HCT116 (cell line): ENCODE measurements around the gene PLA2G2D. TPM values are rescaled to one million over a fixed set of nuclear protein-coding genes. Genes with fewer than 3 reads are reported as not detected.

Source experiments
- ATAC-seq: fragments of 200-7000 bp; cut with Tn5 transposase; 2 replicates; pipeline ENCODE4 v1.9.1; 2020; ENCODE audit warnings: mild to moderate bottlenecking, moderate library complexity
- BruUV-seq: library from RNA; stranded (reverse); fragments of 400-500 nt; replicated peaks from 2 replicates; lab custom pipeline; 2021; lab: Mats Ljungman, UMichigan
- CTCF ChIA-PET: fragments of 300-600 bp; sonication (Branson Sonifier 250); formaldehyde crosslinking; loops from one replicate; lab custom pipeline; 2021; ENCODE audit warnings: antibody characterized with exemption; lab: Charles Lee
- POLR2A ChIA-PET: fragments of 300-600, 350-600 bp; sonication (Branson Sonifier 250); formaldehyde crosslinking; loops from one replicate; lab custom pipeline; 2021; ENCODE audit warnings: antibody characterized with exemption; lab: Charles Lee
- RAD21 ChIA-PET, 2 experiments: fragments of 300-600 bp; sonication (Branson Sonifier 250); formaldehyde crosslinking; loops; one replicate each; lab custom pipeline; 2023; ENCODE audit warnings: low total read pairs in 2 of 2; ENCODE audit not compliant: uncharacterized antibody in 2 of 2, unreplicated experiment in 2 of 2, low non-redundant PET in 1 of 2; lab: Charles Lee
- DNase-seq: peaks from one replicate; pipeline ENCODE4 v3.0.0-alpha.2; 2010; ENCODE audit warnings: low read depth, low spot score
- H2AFZ ChIP-seq: fragments of 200-600 bp; shearing (Covaris generic), sonication (generic); 2 replicates; pipeline ENCODE4 v1.6.1; 2017; ENCODE audit warnings: low read depth, mixed run types, mixed read lengths, antibody characterized with exemption, low read length; ENCODE audit not compliant: poor library complexity, severe bottlenecking
- H3K27ac ChIP-seq: 2 replicates; pipeline ENCODE4 v1.5.1; 2012; ENCODE audit warnings: low read depth, low read length
- H3K27me3 ChIP-seq: fragments of 200-600 bp; sonication (generic); 2 replicates; pipeline ENCODE4 v1.6.1; 2016; ENCODE audit warnings: mixed run types, low read length, mixed read lengths; ENCODE audit not compliant: insufficient read depth
- H3K36me3 ChIP-seq, 2 experiments: fragments of 200-500 bp in 1 of 2; fragments of 200-600 bp in 1 of 2; sonication (Bioruptor generic) in 1 of 2; sonication (generic) in 1 of 2; 2 replicates each; pipeline versions ENCODE4 v1.5.1 to v1.6.1; 2014 to 2016; ENCODE audit warnings: low read length in 2 of 2, inconsistent platforms in 1 of 2, mixed read lengths in 1 of 2, mixed run types in 1 of 2; ENCODE audit not compliant: insufficient read depth in 2 of 2, control insufficient read depth in 1 of 2
- H3K4me1 ChIP-seq, 2 experiments: fragments of 200-600 bp in 1 of 2; sonication (generic) in 1 of 2; 2 replicates each; pipeline versions ENCODE4 v1.5.1 to v1.6.1; 2012 to 2017; ENCODE audit warnings: low read length in 2 of 2, inconsistent platforms in 1 of 2, mild to moderate bottlenecking in 1 of 2, mixed read lengths in 1 of 2, mixed run types in 1 of 2, moderate library complexity in 1 of 2; ENCODE audit not compliant: insufficient read depth in 2 of 2, control insufficient read depth in 1 of 2
- H3K4me2 ChIP-seq: fragments of 200-600 bp; sonication (generic); 2 replicates; pipeline ENCODE4 v1.6.1; 2017; ENCODE audit warnings: mixed run types, low read length, mixed read lengths
- H3K4me3 ChIP-seq, 2 experiments: fragments of 200-600 bp in 1 of 2; sonication (generic) in 1 of 2; replicated peaks in 1 of 2; 2 replicates each; pipeline ENCODE4 v1.5.1; 2011 to 2016; ENCODE audit warnings: low read length in 2 of 2, control low read depth in 1 of 2, low read depth in 1 of 2, mild to moderate bottlenecking in 1 of 2, mixed read lengths in 1 of 2, mixed run types in 1 of 2
- H3K79me2 ChIP-seq: fragments of 200-600 bp; sonication (generic); 2 replicates; pipeline ENCODE4 v1.6.1; 2017; ENCODE audit warnings: mild to moderate bottlenecking, mixed run types, low read length, moderate library complexity, mixed read lengths; ENCODE audit not compliant: insufficient read depth
- H3K9ac ChIP-seq: fragments of 200-600 bp; sonication (generic); 2 replicates; pipeline ENCODE4 v1.6.1; 2016; ENCODE audit warnings: low read length, mixed read lengths
- H3K9me2 ChIP-seq: fragments of 200-600 bp; sonication (generic), shearing (Covaris generic); 2 replicates; pipeline ENCODE4 v1.6.1; 2017; ENCODE audit warnings: mixed run types, mild to moderate bottlenecking, moderate library complexity; ENCODE audit not compliant: insufficient read depth
- H3K9me3 ChIP-seq, 2 experiments: fragments of 200-500 bp in 1 of 2; fragments of 200-600 bp in 1 of 2; sonication (Bioruptor generic) in 1 of 2; sonication (generic) in 1 of 2; 2 replicates each; pipeline ENCODE4 v1.6.1; 2014 to 2017; ENCODE audit warnings: low read length in 2 of 2, mixed read lengths in 2 of 2, inconsistent platforms in 1 of 2, low read depth in 1 of 2, mild to moderate bottlenecking in 1 of 2, mixed run types in 1 of 2, moderate library complexity in 1 of 2; ENCODE audit not compliant: control insufficient read depth in 1 of 2, insufficient read depth in 1 of 2
- H4K20me1 ChIP-seq: fragments of 200-600 bp; sonication (generic), shearing (Covaris generic); 2 replicates; pipeline ENCODE4 v1.6.1; 2017; ENCODE audit warnings: mixed run types, mild to moderate bottlenecking, moderate library complexity; ENCODE audit not compliant: insufficient read depth
- ATF3 ChIP-seq: IDR thresholded peaks from 2 replicates; pipeline ENCODE4 v1.6.1; 2012
- CEBPB ChIP-seq: IDR thresholded peaks from 2 replicates; pipeline ENCODE4 v1.6.1; 2012; ENCODE audit warnings: low read depth
- EGR1 ChIP-seq: IDR thresholded peaks from 2 replicates; pipeline ENCODE4 v1.6.1; 2012; ENCODE audit warnings: low read depth
- EZH2phosphoT487 ChIP-seq: fragments of 200-600 bp; IDR thresholded peaks from 2 replicates; pipeline ENCODE4 v1.6.1; 2018; ENCODE audit warnings: antibody characterized with exemption, borderline replicate concordance
- FOSL1 ChIP-seq: IDR thresholded peaks from 2 replicates; pipeline ENCODE4 v1.6.1; 2012; ENCODE audit warnings: low read depth
- SP1 ChIP-seq: IDR thresholded peaks from 2 replicates; pipeline ENCODE4 v1.6.1; 2012; ENCODE audit warnings: low read depth
- intact Hi-C: fragments of 100-400 bp; cut with micrococcal nuclease; formaldehyde crosslinking; loops from 2 replicates; pipeline ENCODE4 v1.10.0; 2022
- total RNA-seq: library from RNA; stranded (reverse); gene quantifications from one replicate; pipeline ENCODE4 v1.2.1, GENCODE V29; 2021; ENCODE audit not compliant: unreplicated experiment
- TF ChIP-seq, protein P1 (sequence below): IDR thresholded peaks from 2 replicates; pipeline ENCODE4 v1.6.1; 2011; ENCODE audit warnings: mild to moderate bottlenecking, low read length, moderate library complexity; ENCODE audit not compliant: insufficient replicate concordance; ENCODE audit errors: extremely low read depth
- TF ChIP-seq, protein P2 (sequence below): IDR thresholded peaks from 2 replicates; pipeline ENCODE4 v1.6.1; 2012
- TF ChIP-seq, protein P3 (sequence below), 3 experiments: fragments of 200-600 bp in 1 of 3; sonication (generic) in 1 of 3; IDR thresholded peaks in 2 of 3; conservative IDR thresholded peaks in 1 of 3; 2 replicates each; pipeline ENCODE4 v1.5.1; 2012 to 2017; ENCODE audit warnings: low read depth in 2 of 3, low read length in 2 of 3, antibody characterized with exemption in 1 of 3, borderline replicate concordance in 1 of 3, control low read depth in 1 of 3, mild to moderate bottlenecking in 1 of 3, mixed read lengths in 1 of 3, mixed run types in 1 of 3, moderate library complexity in 1 of 3; ENCODE audit not compliant: insufficient read depth in 1 of 3

Gene PLA2G2D
- total RNA-seq, 1 experiment from 2014 or later: not detected

DNA sequence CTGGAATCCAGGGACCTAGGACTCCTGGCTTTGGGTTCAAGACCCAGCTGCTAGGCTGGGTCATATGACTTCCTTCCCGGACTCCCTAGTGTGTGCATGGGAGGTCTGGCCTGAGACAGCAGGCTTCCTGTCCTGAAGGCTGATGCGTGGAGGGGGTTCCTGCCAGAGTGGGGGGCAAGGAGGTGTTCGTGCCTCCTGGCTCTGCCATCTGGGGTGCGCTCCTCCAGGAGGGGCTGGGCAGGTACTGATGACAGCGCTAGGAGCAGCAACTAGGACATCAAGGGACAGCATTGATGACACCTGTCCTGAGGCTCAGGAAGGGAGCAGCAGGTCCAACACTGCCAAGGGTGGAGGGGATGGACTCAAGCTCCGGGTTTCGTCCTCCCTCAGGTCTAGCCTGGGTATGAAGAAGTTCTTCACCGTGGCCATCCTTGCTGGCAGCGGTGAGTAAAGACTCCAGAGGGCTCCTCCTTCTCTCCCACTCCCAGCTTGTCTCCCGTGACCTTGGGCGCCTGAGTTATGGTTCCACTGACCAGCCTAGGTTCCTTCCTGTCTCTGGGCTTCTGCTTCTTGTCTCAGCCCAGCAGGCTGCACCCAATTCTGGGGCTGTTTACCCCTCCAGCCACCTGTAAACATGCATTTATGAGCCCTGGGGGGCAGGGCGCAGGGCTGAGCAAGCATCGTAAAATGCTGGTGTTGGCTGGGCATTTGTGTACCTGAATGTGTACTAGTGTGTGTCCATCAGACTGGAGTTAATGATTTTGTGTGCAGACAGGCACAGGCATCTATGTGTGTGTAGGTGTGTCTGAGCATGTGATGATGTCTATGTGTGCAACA lies 20.7 kb upstream of the PLA2G2D start:
- Histone ChIP-seq H3K4me1 (peaks cover 4 to 11% of the 10 kb centered on the region in 2 experiments; a peak in 3 of 4 replicates), H4K20me1 (no peaks in the 10 kb centered on the region), H3K27ac (no peak overlapping the region), H3K4me2 (no peak overlapping the region), H2AFZ (no peak overlapping the region), H3K4me3 (no peak overlapping the region), H3K9ac (no peak overlapping the region), H3K9me2 (no peaks in the 10 kb centered on the region), H3K27me3 (no peaks in the 10 kb centered on the region), H3K79me2 (no peaks in the 10 kb centered on the region), H3K9me3 (no peaks in the 10 kb centered on the region), H3K36me3 (no peaks in the 10 kb centered on the region)
- ChIA-PET CTCF (no interaction called here), RAD21 (no interaction called here), POLR2A (no interaction called here)
- DNase-seq (no peak), ATAC-seq (no peak)
- intact Hi-C loops: no loop called here
- BruUV-seq: no TSS peak
- TF ChIP-seq EZH2phosphoT487: no peak

DNA sequence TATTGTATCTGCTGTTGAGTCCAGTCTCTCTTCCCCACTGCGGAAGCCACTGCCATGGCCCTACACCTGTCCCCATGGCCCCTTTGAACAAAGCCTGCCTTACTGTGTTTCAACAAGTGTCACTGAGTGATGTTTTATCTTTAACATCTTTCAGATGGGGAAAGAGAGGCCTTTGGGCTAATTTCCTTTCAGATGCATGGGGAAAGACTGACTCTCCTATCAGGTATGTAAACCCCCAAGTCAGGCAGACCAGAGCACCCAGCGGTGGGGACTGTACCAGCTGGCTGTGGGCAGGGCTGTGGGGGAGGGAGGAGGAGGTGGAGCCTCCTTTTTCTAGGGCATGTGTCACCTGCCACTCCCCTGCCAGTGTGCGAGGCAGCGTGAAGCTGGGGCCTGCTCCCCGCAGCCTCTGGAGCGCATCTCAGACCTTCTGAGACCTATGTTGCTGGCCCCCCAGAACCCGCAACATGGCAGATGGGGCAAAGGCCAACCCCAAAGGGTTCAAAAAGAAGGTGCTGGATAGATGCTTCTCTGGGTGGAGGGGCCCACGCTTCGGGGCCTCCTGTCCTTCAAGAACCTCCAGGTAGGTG lies 19.7 kb upstream of the PLA2G2D start, which contains the start of gene PLA2G2F:
Gene PLA2G2F (plus strand): TSS at position 363 of the 590 bp plus-strand sequence. CDS start 105 bp downstream, at position 468.
- ChIA-PET RAD21 (no interaction called here), CTCF (no interaction called here), POLR2A (no interaction called here)
- H4K20me1 ChIP-seq: no peaks in the 10 kb centered on the region
- no peaks in the 10 kb centered on the region for H3K36me3 ChIP-seq
- BruUV-seq: no TSS peak
- H3K4me3 ChIP-seq: no peak within 1 kb of the TSS
- DNase-seq: no peak
- ATAC-seq: no peak
- no peak within 1 kb of the TSS for H3K4me2 ChIP-seq
- no peak within 1 kb of the TSS for H3K9ac ChIP-seq
- no peak within 1 kb of the TSS for H3K27ac ChIP-seq
- peaks cover 4 to 11% of the 10 kb centered on the region in 2 experiments; a peak in 3 of 4 replicates for H3K4me1 ChIP-seq
- no peaks in the 10 kb centered on the region for H3K79me2 ChIP-seq
- no peak within 1 kb of the TSS for H2AFZ ChIP-seq
- no peaks in the 10 kb centered on the region for H3K9me2 ChIP-seq
- H3K27me3 ChIP-seq: no peaks in the 10 kb centered on the region
- H3K9me3 ChIP-seq: no peaks in the 10 kb centered on the region
- intact Hi-C loops: no loop called here
- TF ChIP-seq FOSL1: no peak
- TF ChIP-seq, protein P1, sequence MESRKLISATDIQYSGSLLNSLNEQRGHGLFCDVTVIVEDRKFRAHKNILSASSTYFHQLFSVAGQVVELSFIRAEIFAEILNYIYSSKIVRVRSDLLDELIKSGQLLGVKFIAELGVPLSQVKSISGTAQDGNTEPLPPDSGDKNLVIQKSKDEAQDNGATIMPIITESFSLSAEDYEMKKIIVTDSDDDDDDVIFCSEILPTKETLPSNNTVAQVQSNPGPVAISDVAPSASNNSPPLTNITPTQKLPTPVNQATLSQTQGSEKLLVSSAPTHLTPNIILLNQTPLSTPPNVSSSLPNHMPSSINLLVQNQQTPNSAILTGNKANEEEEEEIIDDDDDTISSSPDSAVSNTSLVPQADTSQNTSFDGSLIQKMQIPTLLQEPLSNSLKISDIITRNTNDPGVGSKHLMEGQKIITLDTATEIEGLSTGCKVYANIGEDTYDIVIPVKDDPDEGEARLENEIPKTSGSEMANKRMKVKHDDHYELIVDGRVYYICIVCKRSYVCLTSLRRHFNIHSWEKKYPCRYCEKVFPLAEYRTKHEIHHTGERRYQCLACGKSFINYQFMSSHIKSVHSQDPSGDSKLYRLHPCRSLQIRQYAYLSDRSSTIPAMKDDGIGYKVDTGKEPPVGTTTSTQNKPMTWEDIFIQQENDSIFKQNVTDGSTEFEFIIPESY: no peak
- TF ChIP-seq, protein P2, sequence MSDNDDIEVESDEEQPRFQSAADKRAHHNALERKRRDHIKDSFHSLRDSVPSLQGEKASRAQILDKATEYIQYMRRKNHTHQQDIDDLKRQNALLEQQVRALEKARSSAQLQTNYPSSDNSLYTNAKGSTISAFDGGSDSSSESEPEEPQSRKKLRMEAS: no peak
- no peak for TF ChIP-seq CEBPB
- TF ChIP-seq EGR1: no peak
- no peak for TF ChIP-seq SP1
- TF ChIP-seq, protein P3, sequence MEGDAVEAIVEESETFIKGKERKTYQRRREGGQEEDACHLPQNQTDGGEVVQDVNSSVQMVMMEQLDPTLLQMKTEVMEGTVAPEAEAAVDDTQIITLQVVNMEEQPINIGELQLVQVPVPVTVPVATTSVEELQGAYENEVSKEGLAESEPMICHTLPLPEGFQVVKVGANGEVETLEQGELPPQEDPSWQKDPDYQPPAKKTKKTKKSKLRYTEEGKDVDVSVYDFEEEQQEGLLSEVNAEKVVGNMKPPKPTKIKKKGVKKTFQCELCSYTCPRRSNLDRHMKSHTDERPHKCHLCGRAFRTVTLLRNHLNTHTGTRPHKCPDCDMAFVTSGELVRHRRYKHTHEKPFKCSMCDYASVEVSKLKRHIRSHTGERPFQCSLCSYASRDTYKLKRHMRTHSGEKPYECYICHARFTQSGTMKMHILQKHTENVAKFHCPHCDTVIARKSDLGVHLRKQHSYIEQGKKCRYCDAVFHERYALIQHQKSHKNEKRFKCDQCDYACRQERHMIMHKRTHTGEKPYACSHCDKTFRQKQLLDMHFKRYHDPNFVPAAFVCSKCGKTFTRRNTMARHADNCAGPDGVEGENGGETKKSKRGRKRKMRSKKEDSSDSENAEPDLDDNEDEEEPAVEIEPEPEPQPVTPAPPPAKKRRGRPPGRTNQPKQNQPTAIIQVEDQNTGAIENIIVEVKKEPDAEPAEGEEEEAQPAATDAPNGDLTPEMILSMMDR (IDR thresholded peaks at IDR 0.05 in 2 of 3, conservative IDR thresholded peaks at IDR 0.05 in 1 of 3; ENCODE audit: borderline replicate concordance in 1 of 3, insufficient read depth in 1 of 3, low read depth in 2 of 3, low read length in 2 of 3): no peak
- no peak for TF ChIP-seq ATF3
